Amygdala (tissue), 56 donors: Measurements from ENCODE around the gene HEMGN.
A peak's percentile ranks its signal among the peaks of the same experiment; 100 is the strongest.
"Not testable (repeated sequence)": the region's sequence is repeated elsewhere in the genome, so short reads cannot be mapped to it uniquely, and the experiment has no call there.

ENCODE experiments used
- DNase-seq, 56 donors: peaks; one replicate each; lab custom pipeline; 2025; lab: John Stamatoyannopoulos, UW

The HEMGN gene

GRCh38 chr9:97938081-97938644 lies at the start of gene HEMGN:
TSS of gene HEMGN (minus strand) at chr9:97938172. CDS start at chr9:97938136, 36 bp downstream.
- no peak for DNase-seq

- no peak for DNase-seq
Measured at GRCh38 chr9:97987487-97987886, 49.5 kb upstream of the HEMGN start.

- peak in 4 of 56 donors; percentile 15 to 56 (median 30) for DNase-seq
Measured at GRCh38 chr9:97985058-97985861, 47.3 kb upstream of the HEMGN start.

- DNase-seq, result peak in 50 of 56 donors; percentile 11 to 80 (median 59)
Measured at GRCh38 chr9:97984188-97985057, 46.5 kb upstream of the HEMGN start.

GRCh38 chr9:97983589-97984187 lies 45.7 kb upstream of the HEMGN start:
- peak in 28 of 56 donors; percentile 29 to 84 (median 55) for DNase-seq

- peak; percentile 47 to 94 (median 84) for DNase-seq
Measured at GRCh38 chr9:97982683-97983588, 45.0 kb upstream of the HEMGN start, which contains the start of gene ANP32B. TSS of gene ANP32B (plus strand) at chr9:97983341. CDS start at chr9:97983556, 215 bp downstream.

GRCh38 chr9:97981846-97982682 lies 44.1 kb upstream of the HEMGN start:
- DNase-seq, result no peak

GRCh38 chr9:97980918-97981845 lies 43.2 kb upstream of the HEMGN start:
- DNase-seq, result peak in 47 of 56 donors; percentile 10 to 87 (median 45)

GRCh38 chr9:97980479-97980803 lies 42.5 kb upstream of the HEMGN start:
- DNase-seq, result peak in 6 of 56 donors; percentile 3 to 47 (median 10)

- no peak for DNase-seq
Measured at GRCh38 chr9:97979788-97980478, 42.0 kb upstream of the HEMGN start.

GRCh38 chr9:97978371-97979130 lies 40.6 kb upstream of the HEMGN start:
- DNase-seq, result peak in 1 of 56 donors; percentile 3

GRCh38 chr9:97976633-97977032 lies 38.7 kb upstream of the HEMGN start:
- DNase-seq, result not testable (repeated sequence)

- DNase-seq, result no peak
Measured at GRCh38 chr9:97975376-97975775, 37.4 kb upstream of the HEMGN start.

- DNase-seq, result no peak
Measured at GRCh38 chr9:97972753-97973152, 34.8 kb upstream of the HEMGN start.

- DNase-seq, result no peak
Measured at GRCh38 chr9:97970165-97970564, 32.2 kb upstream of the HEMGN start.

GRCh38 chr9:97969014-97969413 lies 31.0 kb upstream of the HEMGN start:
- no peak for DNase-seq
